Measurements from ENCODE around the gene LRRC8D. TPM values are rescaled to one million over a fixed set of nuclear protein-coding genes. Genes with fewer than 3 reads are reported as not detected.
A peak's percentile ranks its signal among the peaks of the same experiment; 100 is the strongest.

Gene LRRC8D
- total RNA-seq, 1 experiment from 2014 or later, result 42.0 TPM

- H3K9me3 Mint-ChIP-seq (ENCODE audit: unreplicated experiment), result no peaks in the 10 kb centered on the region
- peaks cover 5% of the 10 kb centered on the region for H3K36me3 Mint-ChIP-seq (ENCODE audit: insufficient read depth, unreplicated experiment)
- TF ChIP-seq CTCF (IDR thresholded peaks at IDR 0.05; ENCODE audit: unreplicated experiment), result no peak
- H3K4me1 Mint-ChIP-seq (ENCODE audit: insufficient read depth, unreplicated experiment), result peaks cover 13% of the 10 kb centered on the region
- DNase-seq (ENCODE audit: unreplicated experiment), result no peak
- no peak overlapping the region for H3K4me3 Mint-ChIP-seq (ENCODE audit: unreplicated experiment)
- H3K27me3 Mint-ChIP-seq (ENCODE audit: insufficient read depth, unreplicated experiment), result no peaks in the 10 kb centered on the region
- H3K27ac Mint-ChIP-seq (ENCODE audit: low read depth, unreplicated experiment), result no peak overlapping the region
- no TSS peak for BruUV-seq (replicated peaks)
- ChIA-PET POLR2A (no interaction called here), CTCF (interaction anchor here (0.6 to 1.0 kb wide), 2 partner anchors 55 to 80 kb away, joined by 3 to 5 read pairs; no protein-coding TSS in a partner anchor)
- intact Hi-C loops (cut with micrococcal nuclease), result no loop called here
Observed at GRCh38 chr1:89898150-89898549, 77.3 kb downstream of the LRRC8D start.

- no peaks in the 10 kb centered on the region for H3K9me3 Mint-ChIP-seq (ENCODE audit: unreplicated experiment)
- no peaks in the 10 kb centered on the region for H3K27me3 Mint-ChIP-seq (ENCODE audit: insufficient read depth, unreplicated experiment)
- H3K36me3 Mint-ChIP-seq (ENCODE audit: insufficient read depth, unreplicated experiment), result peaks cover 8% of the 10 kb centered on the region
- no TSS peak for BruUV-seq (replicated peaks)
- peaks cover 14% of the 10 kb centered on the region for H3K4me1 Mint-ChIP-seq (ENCODE audit: insufficient read depth, unreplicated experiment)
- DNase-seq (ENCODE audit: unreplicated experiment), result no peak
- POLR2A ChIA-PET, result interaction anchor here (1.1 kb wide), 1 partner anchor 12 kb away, joined by 4 read pairs; no protein-coding TSS in a partner anchor
- TF ChIP-seq CTCF (IDR thresholded peaks at IDR 0.05; ENCODE audit: unreplicated experiment), result no peak
- no peak overlapping the region for H3K27ac Mint-ChIP-seq (ENCODE audit: low read depth, unreplicated experiment)
- intact Hi-C loops (cut with micrococcal nuclease), result no loop called here
- H3K4me3 Mint-ChIP-seq (ENCODE audit: unreplicated experiment), result no peak overlapping the region
- CTCF ChIA-PET, result interaction anchor here (0.6 to 1.0 kb wide), 2 partner anchors 55 to 79 kb away, joined by 3 to 5 read pairs; no protein-coding TSS in a partner anchor
Observed at GRCh38 chr1:89898695-89899470, 78.1 kb downstream of the LRRC8D start.

- ChIA-PET POLR2A (interaction anchor here (0.8 kb wide), 1 partner anchor 8 kb away, joined by 3 read pairs; no protein-coding TSS in a partner anchor), CTCF (interaction anchor here (0.6 kb wide), 2 partner anchors 123 to 407 kb away, joined by 3 read pairs; no protein-coding TSS in a partner anchor)
- TF ChIP-seq CTCF (IDR thresholded peaks at IDR 0.05; ENCODE audit: unreplicated experiment), result no peak
- Mint-ChIP-seq H3K27me3 (ENCODE audit: insufficient read depth, unreplicated experiment) (no peaks in the 10 kb centered on the region), H3K4me3 (ENCODE audit: unreplicated experiment) (no peak overlapping the region), H3K4me1 (ENCODE audit: insufficient read depth, unreplicated experiment) (peaks cover 6% of the 10 kb centered on the region), H3K36me3 (ENCODE audit: insufficient read depth, unreplicated experiment) (peaks cover 8% of the 10 kb centered on the region), H3K9me3 (ENCODE audit: unreplicated experiment) (no peaks in the 10 kb centered on the region), H3K27ac (ENCODE audit: low read depth, unreplicated experiment) (no peak overlapping the region)
- no peak for DNase-seq (ENCODE audit: unreplicated experiment)
- intact Hi-C loops (cut with micrococcal nuclease), result no loop called here
- no TSS peak for BruUV-seq (replicated peaks)
Observed at GRCh38 chr1:89900323-89900722, 79.5 kb downstream of the LRRC8D start.

- no TSS peak for BruUV-seq (replicated peaks)
- Mint-ChIP-seq H3K9me3 (ENCODE audit: unreplicated experiment) (no peaks in the 10 kb centered on the region), H3K27me3 (ENCODE audit: insufficient read depth, unreplicated experiment) (no peaks in the 10 kb centered on the region), H3K27ac (ENCODE audit: low read depth, unreplicated experiment) (peak overlapping the region; percentile 4), H3K4me1 (ENCODE audit: insufficient read depth, unreplicated experiment) (peaks cover 6% of the 10 kb centered on the region), H3K36me3 (ENCODE audit: insufficient read depth, unreplicated experiment) (peaks cover 8% of the 10 kb centered on the region), H3K4me3 (ENCODE audit: unreplicated experiment) (no peak overlapping the region)
- no peak for TF ChIP-seq CTCF (IDR thresholded peaks at IDR 0.05; ENCODE audit: unreplicated experiment)
- intact Hi-C loops (cut with micrococcal nuclease), result no loop called here
- ChIA-PET CTCF (interaction anchor here (0.6 to 0.7 kb wide), 3 partner anchors 8 to 406 kb away, joined by 3 read pairs; no protein-coding TSS in a partner anchor), POLR2A (no interaction called here)
- DNase-seq (ENCODE audit: unreplicated experiment), result no peak
Observed at GRCh38 chr1:89900791-89901708, 80.2 kb downstream of the LRRC8D start.
